H9 (cell line): ENCODE measurements around the gene PRKX. TPM values are rescaled to one million over a fixed set of nuclear protein-coding genes. Genes with fewer than 3 reads are reported as not detected.

ENCODE experiments used
- DNase-seq: peaks from one replicate; pipeline ENCODE4 v3.0.0-alpha.2; 2017
- H2AFZ ChIP-seq: one replicate; pipeline ENCODE4 v1.6.1; 2013; ENCODE audit warnings: mild to moderate bottlenecking, low read length, control low read depth, moderate library complexity
- H2AK5ac ChIP-seq: 2 replicates; pipeline ENCODE4 v1.6.1; 2013; ENCODE audit warnings: low read length, control low read depth, mixed read lengths; ENCODE audit not compliant: insufficient read length
- H2BK120ac ChIP-seq: one replicate; pipeline ENCODE4 v1.6.1; 2013; ENCODE audit warnings: low read depth, mild to moderate bottlenecking, low read length, control low read depth, inconsistent platforms; ENCODE audit not compliant: poor library complexity, severe bottlenecking
- H2BK12ac ChIP-seq: 2 replicates; pipeline ENCODE4 v1.6.1; 2013; ENCODE audit warnings: low read length, control low read depth, mixed read lengths, low read depth; ENCODE audit not compliant: insufficient read length
- H2BK15ac ChIP-seq: 2 replicates; pipeline ENCODE4 v1.6.1; 2013; ENCODE audit warnings: low read depth, low read length, control low read depth
- H2BK20ac ChIP-seq: one replicate; pipeline ENCODE4 v1.6.1; 2013; ENCODE audit warnings: low read depth, mild to moderate bottlenecking, low read length, control low read depth, inconsistent platforms; ENCODE audit not compliant: poor library complexity, severe bottlenecking
- H2BK5ac ChIP-seq: 2 replicates; pipeline ENCODE4 v1.6.1; 2013; ENCODE audit warnings: low read length, control low read depth, mixed read lengths; ENCODE audit not compliant: insufficient read length
- H3K14ac ChIP-seq: 2 replicates; pipeline ENCODE4 v1.6.1; 2013; ENCODE audit warnings: low read length, control low read depth; ENCODE audit not compliant: insufficient read depth
- H3K18ac ChIP-seq: 2 replicates; pipeline ENCODE4 v1.6.1; 2013; ENCODE audit warnings: low read depth, mild to moderate bottlenecking, mixed read lengths, low read length, control low read depth; ENCODE audit not compliant: insufficient read length
- H3K23ac ChIP-seq: 2 replicates; pipeline ENCODE4 v1.6.1; 2013; ENCODE audit warnings: low read length, control low read depth, mixed read lengths, low read depth; ENCODE audit not compliant: insufficient read length
- H3K23me2 ChIP-seq: 2 replicates; pipeline ENCODE4 v1.6.1; 2013; ENCODE audit warnings: low read depth, mild to moderate bottlenecking, mixed read lengths, low read length, control low read depth; ENCODE audit not compliant: insufficient read length, poor library complexity, severe bottlenecking
- H3K27ac ChIP-seq: 2 replicates; pipeline ENCODE4 v1.5.1; 2013; ENCODE audit warnings: low read length, control low read depth, mixed read lengths, low read depth; ENCODE audit not compliant: insufficient read length
- H3K27me3 ChIP-seq: 2 replicates; pipeline ENCODE4 v1.6.1; 2013; ENCODE audit warnings: low read length, control low read depth, inconsistent platforms; ENCODE audit not compliant: insufficient read depth
- H3K4ac ChIP-seq: 2 replicates; pipeline ENCODE4 v1.6.1; 2013; ENCODE audit warnings: low read depth, mild to moderate bottlenecking, control low read depth, inconsistent platforms, low read length, moderate library complexity
- H3K4me1 ChIP-seq: 2 replicates; pipeline ENCODE4 v1.6.1; 2013; ENCODE audit warnings: low read length, control low read depth, inconsistent platforms; ENCODE audit not compliant: insufficient read depth
- H3K4me2 ChIP-seq: 2 replicates; pipeline ENCODE4 v1.6.1; 2013; ENCODE audit warnings: low read length, control low read depth, mixed read lengths; ENCODE audit not compliant: insufficient read length, insufficient read depth
- H3K56ac ChIP-seq: 2 replicates; pipeline ENCODE4 v1.6.1; 2013; ENCODE audit warnings: low read depth, mild to moderate bottlenecking, mixed read lengths, low read length, control low read depth; ENCODE audit not compliant: insufficient read length
- H3K79me1 ChIP-seq: 2 replicates; pipeline ENCODE4 v1.6.1; 2013; ENCODE audit warnings: low read depth, mild to moderate bottlenecking, moderate library complexity, low read length, control low read depth, inconsistent platforms; ENCODE audit not compliant: insufficient read depth, poor library complexity, severe bottlenecking
- H3K79me2 ChIP-seq: 2 replicates; pipeline ENCODE4 v1.6.1; 2013; ENCODE audit warnings: low read length, control low read depth, inconsistent platforms; ENCODE audit not compliant: insufficient read depth
- H3K9ac ChIP-seq: 2 replicates; pipeline ENCODE4 v1.6.1; 2013; ENCODE audit warnings: low read length, control low read depth, mixed read lengths; ENCODE audit not compliant: insufficient read length; ENCODE audit errors: extremely low read depth
- H3K9me3 ChIP-seq: one replicate; pipeline ENCODE4 v1.6.1; 2013; ENCODE audit warnings: low read depth, low read length, inconsistent platforms; ENCODE audit not compliant: control insufficient read depth
- H3T11ph ChIP-seq: one replicate; pipeline ENCODE4 v1.6.1; 2013; ENCODE audit warnings: mild to moderate bottlenecking, low read length, control low read depth, inconsistent platforms
- H4K20me1 ChIP-seq: one replicate; pipeline ENCODE4 v1.6.1; 2013; ENCODE audit not compliant: control insufficient read depth, insufficient read length, insufficient read depth
- H4K5ac ChIP-seq: 2 replicates; pipeline ENCODE4 v1.6.1; 2013; ENCODE audit warnings: low read depth, mild to moderate bottlenecking, mixed read lengths, low read length, control low read depth; ENCODE audit not compliant: insufficient read length
- H4K8ac ChIP-seq: replicated peaks from 2 replicates; pipeline ENCODE4 v1.6.1; 2013; ENCODE audit warnings: low read length, control low read depth, mixed read lengths, low read depth; ENCODE audit not compliant: insufficient read length
- H4K91ac ChIP-seq: 2 replicates; pipeline ENCODE4 v1.6.1; 2013; ENCODE audit warnings: low read depth, mild to moderate bottlenecking, moderate library complexity, mixed read lengths, low read length, control low read depth; ENCODE audit not compliant: insufficient read length
- H3K27ac Mint-ChIP-seq, 3 experiments: 2 replicates in 2 of 3; 3 replicates in 1 of 3; pipeline ENCODE4 v1.8.0; 2020 to 2021; ENCODE audit warnings: mixed read lengths in 3 of 3, mild to moderate bottlenecking in 1 of 3, moderate library complexity in 1 of 3
- H3K27me3 Mint-ChIP-seq: 2 replicates; pipeline ENCODE4 v1.8.0; 2021; ENCODE audit warnings: low read depth, mild to moderate bottlenecking, moderate library complexity, mixed read lengths
- H3K36me3 Mint-ChIP-seq, 3 experiments: 2 replicates in 2 of 3; 3 replicates in 1 of 3; pipeline ENCODE4 v1.8.0; 2020 to 2021; ENCODE audit warnings: low read depth in 3 of 3, mixed read lengths in 3 of 3; ENCODE audit not compliant: insufficient read depth in 1 of 3
- H3K4me1 Mint-ChIP-seq, 2 experiments: 2 replicates each; pipeline ENCODE4 v1.8.0; 2020; ENCODE audit warnings: mixed read lengths in 2 of 2
- H3K4me3 Mint-ChIP-seq, 2 experiments: 2 replicates in 1 of 2; 3 replicates in 1 of 2; pipeline ENCODE4 v1.8.0; 2020 to 2021; ENCODE audit warnings: mild to moderate bottlenecking in 2 of 2, mixed read lengths in 2 of 2, moderate library complexity in 1 of 2
- H3K9me3 Mint-ChIP-seq, 2 experiments: 2 replicates in 1 of 2; 3 replicates in 1 of 2; pipeline ENCODE4 v1.8.0; 2020; ENCODE audit warnings: mild to moderate bottlenecking in 2 of 2, mixed read lengths in 2 of 2, moderate library complexity in 1 of 2
- WGBS: extraction: QIAGEN DNeasy Blood & Tissue Kit; methylation state at CpG from one replicate; pipeline ENCODE4 v1.1.7; 2013; ENCODE audit warnings: missing lambda C conversion rate, low lambda C conversion rate, mixed read lengths; ENCODE audit not compliant: insufficient read length; ENCODE audit errors: extremely low coverage; 5-methylcytosine and 5-hydroxymethylcytosine counted together
- total RNA-seq: library from RNA; stranded (reverse); gene quantifications from 2 replicates; pipeline ENCODE4 v1.2.1, GENCODE V29; 2021
- TF ChIP-seq, protein P1 (sequence below): fragments of 200-600 bp; sonication (generic); conservative IDR thresholded peaks from 3 replicates; pipeline ENCODE4 v1.8.0; 2021; ENCODE audit warnings: antibody characterized with exemption, mild to moderate bottlenecking

Gene PRKX
- total RNA-seq, 1 experiment from 2014 or later, result 108 TPM

DNA sequence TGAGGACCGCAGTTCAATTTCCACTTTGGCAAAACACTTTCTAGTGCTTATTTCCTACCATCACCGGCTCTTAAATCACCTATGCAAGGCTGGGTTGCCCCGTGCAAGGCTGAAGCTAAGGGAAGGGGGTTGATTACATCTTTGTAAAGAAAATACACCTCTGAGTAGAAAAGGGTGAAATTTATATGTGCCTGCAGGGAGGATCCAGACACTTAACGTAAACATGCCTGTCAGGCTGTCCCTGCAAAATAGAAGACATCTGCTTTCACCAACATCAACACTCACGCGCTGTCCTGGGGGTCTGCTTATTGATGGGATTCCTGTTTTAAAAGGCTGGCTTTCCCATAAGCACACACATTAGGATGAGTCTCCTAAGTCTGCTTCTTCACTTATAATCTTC, 92.0 kb downstream of the PRKX start:
- Mint-ChIP-seq H3K27me3 (no peaks in the 10 kb centered on the region), H3K4me1 (no peaks in the 10 kb centered on the region), H3K27ac (no peak overlapping the region; a peak in 1 of 7 replicates), H3K4me3 (no peak overlapping the region), H3K9me3 (no peaks in the 10 kb centered on the region), H3K36me3 (peaks cover 41 to 79% (median 77%) of the 10 kb centered on the region in 3 experiments)
- no peak overlapping the region for H3K9ac ChIP-seq
- no peak overlapping the region for H4K5ac ChIP-seq
- TF ChIP-seq, protein P1, sequence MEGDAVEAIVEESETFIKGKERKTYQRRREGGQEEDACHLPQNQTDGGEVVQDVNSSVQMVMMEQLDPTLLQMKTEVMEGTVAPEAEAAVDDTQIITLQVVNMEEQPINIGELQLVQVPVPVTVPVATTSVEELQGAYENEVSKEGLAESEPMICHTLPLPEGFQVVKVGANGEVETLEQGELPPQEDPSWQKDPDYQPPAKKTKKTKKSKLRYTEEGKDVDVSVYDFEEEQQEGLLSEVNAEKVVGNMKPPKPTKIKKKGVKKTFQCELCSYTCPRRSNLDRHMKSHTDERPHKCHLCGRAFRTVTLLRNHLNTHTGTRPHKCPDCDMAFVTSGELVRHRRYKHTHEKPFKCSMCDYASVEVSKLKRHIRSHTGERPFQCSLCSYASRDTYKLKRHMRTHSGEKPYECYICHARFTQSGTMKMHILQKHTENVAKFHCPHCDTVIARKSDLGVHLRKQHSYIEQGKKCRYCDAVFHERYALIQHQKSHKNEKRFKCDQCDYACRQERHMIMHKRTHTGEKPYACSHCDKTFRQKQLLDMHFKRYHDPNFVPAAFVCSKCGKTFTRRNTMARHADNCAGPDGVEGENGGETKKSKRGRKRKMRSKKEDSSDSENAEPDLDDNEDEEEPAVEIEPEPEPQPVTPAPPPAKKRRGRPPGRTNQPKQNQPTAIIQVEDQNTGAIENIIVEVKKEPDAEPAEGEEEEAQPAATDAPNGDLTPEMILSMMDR, result no peak
- H3K56ac ChIP-seq, result no peak overlapping the region
- no peak overlapping the region for H3K4ac ChIP-seq
- no peak overlapping the region for H3K18ac ChIP-seq
- no peak overlapping the region for H3K23ac ChIP-seq
- H2BK12ac ChIP-seq, result no peak overlapping the region
- H3K27me3 ChIP-seq, result no peaks in the 10 kb centered on the region
- DNase-seq, result no peak
- H3K4me1 ChIP-seq, result no peaks in the 10 kb centered on the region
- H4K8ac ChIP-seq, result no peak overlapping the region
- H4K91ac ChIP-seq, result no peak overlapping the region
- H3K23me2 ChIP-seq, result no peaks in the 10 kb centered on the region
- H4K20me1 ChIP-seq, result no peaks in the 10 kb centered on the region
- no peaks in the 10 kb centered on the region for H3K9me3 ChIP-seq
- H2AFZ ChIP-seq, result no peak overlapping the region
- no peak overlapping the region for H2BK15ac ChIP-seq
- no peak overlapping the region for H2AK5ac ChIP-seq
- H3T11ph ChIP-seq, result no peak overlapping the region
- no peak overlapping the region for H3K14ac ChIP-seq
- no CpG with 5 or more reads among the region's 6 CpGs for WGBS
- no peak overlapping the region for H3K4me2 ChIP-seq
- H2BK20ac ChIP-seq, result no peak overlapping the region
- no peaks in the 10 kb centered on the region for H3K79me1 ChIP-seq
- no peak overlapping the region for H2BK120ac ChIP-seq
- H3K27ac ChIP-seq, result no peak overlapping the region
- H3K79me2 ChIP-seq, result no peaks in the 10 kb centered on the region
- H2BK5ac ChIP-seq, result no peak overlapping the region
